ENCODE measurements around the gene FAM236B. TPM values are rescaled to one million over a fixed set of nuclear protein-coding genes. Genes with fewer than 3 reads are reported as not detected.

FAM236B gene
- total and polyA plus RNA-seq, 2 donors (not counting 1 experiment from before 2014, with no cell fraction given) = not detected

Small RNAs within 50 kb of the gene (small RNA-seq; reads per million reads assigned to genes)
- 2.1 reads per million, percentile 17 among the genes with 10 or more reads in this experiment for gene RNU1-112P (ENCODE audit: insufficient read length, low read depth, low replicate concordance)

Other genes starting within 250 kb of the FAM236B start
- gene HDAC8, start 209.8 kb downstream of the FAM236B start, total RNA-seq = 41.9 and 47.0 TPM in 2 replicates
- gene HDAC8, start 209.8 kb downstream of the FAM236B start, polyA plus RNA-seq = 13.0 and 13.3 TPM in 2 replicates
- 0.20 and 0.22 TPM in 2 replicates for gene PHKA1, start 68.4 kb downstream of the FAM236B start, total RNA-seq
- gene PHKA1, start 68.4 kb downstream of the FAM236B start, polyA plus RNA-seq = 0.07 and 0.09 TPM in 2 replicates
- gene DMRTC1B, start 5.8 kb downstream of the FAM236B start, total RNA-seq = 2.2 and 2.4 TPM in 2 replicates
- gene DMRTC1B, start 5.8 kb downstream of the FAM236B start, polyA plus RNA-seq = 2.7 and 3.3 TPM in 2 replicates
- gene FAM236D, start 25.6 kb upstream of the FAM236B start, total RNA-seq = not detected in 2 replicates
- not detected in 2 replicates for gene FAM236D, start 25.6 kb upstream of the FAM236B start, polyA plus RNA-seq
- gene FAM236C, start 130.0 kb upstream of the FAM236B start, total RNA-seq = not detected in 2 replicates
- not detected in 2 replicates for gene FAM236C, start 130.0 kb upstream of the FAM236B start, polyA plus RNA-seq
- not detected in 2 replicates for gene FAM236A, start 155.5 kb upstream of the FAM236B start, total RNA-seq
- not detected in 2 replicates for gene FAM236A, start 155.5 kb upstream of the FAM236B start, polyA plus RNA-seq
- gene DMRTC1, start 161.2 kb upstream of the FAM236B start, total RNA-seq = 0.34 and 0.66 TPM in 2 replicates
- gene DMRTC1, start 161.2 kb upstream of the FAM236B start, polyA plus RNA-seq = 0.42 and 0.58 TPM in 2 replicates
- gene PABPC1L2B, start 220.3 kb upstream of the FAM236B start, total RNA-seq = not detected in 2 replicates
- gene PABPC1L2B, start 220.3 kb upstream of the FAM236B start, polyA plus RNA-seq = not detected in 2 replicates